GM12873 (cell line): Measurements from ENCODE around the gene NOTCH1.

ENCODE experiments used
- CTCF ChIP-seq: IDR thresholded peaks from 2 replicates; pipeline ENCODE4 v1.5.1; 2012; ENCODE audit warnings: low read depth, mild to moderate bottlenecking, moderate library complexity, low read length, control low read depth; ENCODE audit not compliant: insufficient read depth; ENCODE audit errors: missing control alignments

The NOTCH1 gene

GRCh38 chr9:136543830-136544547 lies 1.9 kb downstream of the NOTCH1 start:
- TF ChIP-seq CTCF: no peak

- no peak for TF ChIP-seq CTCF
Observed at GRCh38 chr9:136543280-136543679, 2.6 kb downstream of the NOTCH1 start.

GRCh38 chr9:136542241-136543040 lies 3.4 kb downstream of the NOTCH1 start:
- no peak for TF ChIP-seq CTCF

GRCh38 chr9:136541709-136542108 lies 4.1 kb downstream of the NOTCH1 start:
- TF ChIP-seq CTCF: no peak

- no peak for TF ChIP-seq CTCF
Observed at GRCh38 chr9:136541179-136541578, 4.7 kb downstream of the NOTCH1 start.

- TF ChIP-seq CTCF: no peak
Observed at GRCh38 chr9:136539427-136540421, 6.1 kb downstream of the NOTCH1 start.
